ENCODE results near the gene RAET1G.
"Not testable (repeated sequence)": the region's sequence is repeated elsewhere in the genome, so short reads cannot be mapped to it uniquely, and the experiment has no call there.

Gene RAET1G

GRCh38 chr6:149913540-149914240 is 9.2 kb downstream of the RAET1G start:
- no peak for DNase-seq (ENCODE audit: low spot score)

- DNase-seq (ENCODE audit: low spot score), result no peak
Measured at GRCh38 chr6:149913085-149913484, 9.8 kb downstream of the RAET1G start.

GRCh38 chr6:149912680-149913079 is 10.2 kb downstream of the RAET1G start:
- not testable (repeated sequence) for DNase-seq (ENCODE audit: low spot score)

- DNase-seq (ENCODE audit: low spot score), result no peak
Measured at GRCh38 chr6:149910721-149911151, 12.2 kb downstream of the RAET1G start.

- DNase-seq (ENCODE audit: low spot score), result no peak
Measured at GRCh38 chr6:149909701-149910470, 13.0 kb downstream of the RAET1G start.

- DNase-seq (ENCODE audit: low spot score), result not testable (repeated sequence)
Measured at GRCh38 chr6:149908480-149908879, 14.4 kb downstream of the RAET1G start.

GRCh38 chr6:149907317-149907716 is 15.6 kb downstream of the RAET1G start:
- DNase-seq (ENCODE audit: low spot score), result no peak

GRCh38 chr6:149906405-149906804 is 16.5 kb downstream of the RAET1G start:
- DNase-seq (ENCODE audit: low spot score), result no peak

GRCh38 chr6:149905911-149906371 is 17.0 kb downstream of the RAET1G start:
- no peak for DNase-seq (ENCODE audit: low spot score)

- DNase-seq (ENCODE audit: low spot score), result no peak
Measured at GRCh38 chr6:149905371-149905910, 17.5 kb downstream of the RAET1G start.

GRCh38 chr6:149904661-149905370 is 18.1 kb downstream of the RAET1G start:
- DNase-seq (ENCODE audit: low spot score), result no peak

- DNase-seq (ENCODE audit: low spot score), result no peak
Measured at GRCh38 chr6:149903938-149904611, 18.8 kb downstream of the RAET1G start.

- DNase-seq (ENCODE audit: low spot score), result no peak
Measured at GRCh38 chr6:149901444-149902140, 21.3 kb downstream of the RAET1G start.

- no peak for DNase-seq (ENCODE audit: low spot score)
Measured at GRCh38 chr6:149900620-149901443, 22.1 kb downstream of the RAET1G start.

- no peak for DNase-seq (ENCODE audit: low spot score)
Measured at GRCh38 chr6:149899926-149900619, 22.8 kb downstream of the RAET1G start.

- DNase-seq (ENCODE audit: low spot score), result no peak
Measured at GRCh38 chr6:149899486-149899885, 23.4 kb downstream of the RAET1G start.

GRCh38 chr6:149898966-149899365 is 24.0 kb downstream of the RAET1G start:
- DNase-seq (ENCODE audit: low spot score), result no peak

- no peak for DNase-seq (ENCODE audit: low spot score)
Measured at GRCh38 chr6:149897855-149898744, 24.8 kb downstream of the RAET1G start, which contains the start of gene RAET1E. RAET1E (minus strand) TSS chr6:149898113; CDS start chr6:149890901, 7,212 bp downstream.

Measured in putamen (tissue), 1 donor.